Measurements from ENCODE around the gene GREM2.

DNA sequence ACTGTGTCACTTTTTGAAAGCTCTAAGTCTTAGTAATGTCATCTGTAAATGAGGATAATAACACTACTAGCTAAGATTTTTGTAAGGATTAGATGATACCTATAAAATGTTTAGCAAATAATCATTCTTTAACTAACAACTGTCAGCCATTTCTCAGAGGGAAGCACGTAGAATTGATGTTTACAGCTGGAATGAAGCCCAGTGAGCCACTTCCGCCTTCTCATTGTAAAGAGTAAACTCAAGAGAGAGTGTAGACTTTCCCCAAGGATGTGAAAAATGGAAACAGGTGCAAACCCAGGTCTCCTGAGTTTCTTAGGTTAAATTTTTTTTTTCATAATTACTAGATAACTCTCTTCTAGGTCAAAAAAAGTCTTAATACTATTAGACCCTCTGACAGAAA, 4.9 kb downstream of the GREM2 start:
- TF ChIP-seq CTCF (IDR thresholded peaks at IDR 0.05; ENCODE audit: low read length) (no peak), EZH2phosphoT487 (IDR thresholded peaks at IDR 0.05; ENCODE audit: low read length) (no peak)

Measured in MM.1S (cell line).